ENCODE measurements around the gene FADS3.

The FADS3 gene

GRCh38 chr11:61913699-61914395 is 22.5 kb upstream of the FADS3 start:
- no peak for DNase-seq

GRCh38 chr11:61912991-61913698 is 21.8 kb upstream of the FADS3 start:
- DNase-seq, result no peak

- DNase-seq, result no peak
Observed at GRCh38 chr11:61912530-61912898, 21.2 kb upstream of the FADS3 start.

GRCh38 chr11:61911701-61912529 is 20.6 kb upstream of the FADS3 start:
- DNase-seq, result no peak

- DNase-seq, result no peak
Observed at GRCh38 chr11:61911128-61911700, 19.9 kb upstream of the FADS3 start.

- DNase-seq, result no peak
Observed at GRCh38 chr11:61910187-61911127, 19.1 kb upstream of the FADS3 start.

- DNase-seq, result no peak
Observed at GRCh38 chr11:61908730-61909316, 17.5 kb upstream of the FADS3 start.

- DNase-seq, result no peak
Observed at GRCh38 chr11:61907871-61908729, 16.8 kb upstream of the FADS3 start.

GRCh38 chr11:61907282-61907681 is 15.9 kb upstream of the FADS3 start:
- no peak for DNase-seq

GRCh38 chr11:61906522-61906909 is 15.2 kb upstream of the FADS3 start:
- no peak for DNase-seq

GRCh38 chr11:61905801-61906521 is 14.6 kb upstream of the FADS3 start:
- DNase-seq, result no peak

GRCh38 chr11:61905067-61905696 is 13.8 kb upstream of the FADS3 start:
- DNase-seq, result no peak

- DNase-seq, result peak; percentile 60
Observed at GRCh38 chr11:61904539-61905048, 13.2 kb upstream of the FADS3 start.

GRCh38 chr11:61903845-61904244 is 12.5 kb upstream of the FADS3 start:
- DNase-seq, result no peak

GRCh38 chr11:61902313-61902712 is 11.0 kb upstream of the FADS3 start:
- DNase-seq, result no peak

GRCh38 chr11:61901397-61901796 is 10.1 kb upstream of the FADS3 start:
- DNase-seq, result no peak

- DNase-seq, result no peak
Observed at GRCh38 chr11:61900251-61900650, 8.9 kb upstream of the FADS3 start.

- DNase-seq, result peak; percentile 61
Observed at GRCh38 chr11:61899146-61899841, 7.9 kb upstream of the FADS3 start.

- DNase-seq, result no peak
Observed at GRCh38 chr11:61898247-61898582, 6.9 kb upstream of the FADS3 start.

All from NCI-H146 (cell line).